IMR-90 (cell line): ENCODE measurements around the gene ASS1. TPM values are rescaled to one million over a fixed set of nuclear protein-coding genes. Genes with fewer than 3 reads are reported as not detected.

Experiments
- ATAC-seq: fragments of 200-7000 bp; cut with Tn5 transposase; 2 replicates; pipeline ENCODE4 v1.9.1; 2020; ENCODE audit warnings: low read depth, mild to moderate bottlenecking, moderate library complexity
- BruUV-seq: library from RNA; stranded (reverse); fragments of 400-500 nt; replicated peaks from 2 replicates; lab custom pipeline; 2021; lab: Mats Ljungman, UMichigan
- CTCF ChIA-PET: fragments of 300-600 bp; formaldehyde crosslinking; extraction: SDS; loops from one replicate; lab custom pipeline; 2021; ENCODE audit warnings: antibody characterized with exemption; lab: Yijun Ruan, JAX
- POLR2A ChIA-PET: fragments of 300-600 bp; sonication (Branson Sonifier 250); formaldehyde crosslinking; loops from one replicate; lab custom pipeline; 2022; ENCODE audit warnings: antibody characterized with exemption; ENCODE audit not compliant: unreplicated experiment; lab: Charles Lee
- DNase-seq: peaks from one replicate; pipeline ENCODE4 v3.0.0; 2013
- H2AFZ ChIP-seq: replicated peaks from 2 replicates; pipeline ENCODE3; 2013; ENCODE audit warnings: low read length, mild to moderate bottlenecking; ENCODE audit not compliant: poor library complexity
- H2AK5ac ChIP-seq: 2 replicates; pipeline ENCODE4 v1.6.1; 2013; ENCODE audit warnings: low read depth, low read length, inconsistent platforms
- H2AK9ac ChIP-seq: replicated peaks from 2 replicates; pipeline ENCODE3; 2013; ENCODE audit warnings: mild to moderate bottlenecking, low read depth, low read length, moderate library complexity; ENCODE audit not compliant: poor library complexity
- H2BK120ac ChIP-seq: 2 replicates; pipeline ENCODE4 v1.6.1; 2013; ENCODE audit warnings: low read depth, low read length, inconsistent platforms
- H2BK15ac ChIP-seq: 3 replicates; pipeline ENCODE4 v1.6.1; 2013; ENCODE audit warnings: low read depth, low read length, inconsistent platforms
- H2BK20ac ChIP-seq: 2 replicates; pipeline ENCODE4 v1.6.1; 2013; ENCODE audit warnings: low read depth, mild to moderate bottlenecking, inconsistent platforms, low read length, moderate library complexity
- H2BK5ac ChIP-seq: 2 replicates; pipeline ENCODE4 v1.6.1; 2013; ENCODE audit warnings: mild to moderate bottlenecking, low read depth, low read length, inconsistent platforms; ENCODE audit not compliant: poor library complexity, severe bottlenecking
- H3K14ac ChIP-seq: replicated peaks from 2 replicates; pipeline ENCODE4 v1.6.1; 2013; ENCODE audit warnings: low read depth, low read length, inconsistent platforms
- H3K18ac ChIP-seq: 2 replicates; pipeline ENCODE4 v1.6.1; 2013; ENCODE audit warnings: low read depth, low read length, control low read depth
- H3K23ac ChIP-seq: 2 replicates; pipeline ENCODE4 v1.6.1; 2013; ENCODE audit warnings: low read depth, low read length, inconsistent platforms
- H3K27ac ChIP-seq: 2 replicates; pipeline ENCODE4 v1.5.1; 2013; ENCODE audit warnings: mild to moderate bottlenecking, control low read depth, low read length; ENCODE audit not compliant: insufficient read depth
- H3K27me3 ChIP-seq: 2 replicates; pipeline ENCODE4 v1.6.1; 2013; ENCODE audit warnings: low read length; ENCODE audit not compliant: control insufficient read depth, insufficient read depth
- H3K36me3 ChIP-seq: 2 replicates; pipeline ENCODE4 v1.6.1; 2013; ENCODE audit warnings: low read length, mixed read lengths; ENCODE audit not compliant: control insufficient read depth, insufficient read depth
- H3K4ac ChIP-seq: 2 replicates; pipeline ENCODE4 v1.6.1; 2013; ENCODE audit warnings: low read depth, low read length, inconsistent platforms
- H3K4me1 ChIP-seq: 2 replicates; pipeline ENCODE4 v1.6.1; 2013; ENCODE audit warnings: low read length, mixed read lengths; ENCODE audit not compliant: control insufficient read depth, insufficient read depth
- H3K4me2 ChIP-seq: 2 replicates; pipeline ENCODE4 v1.6.1; 2013; ENCODE audit warnings: low read depth, mild to moderate bottlenecking, control low read depth, low read length, moderate library complexity
- H3K4me3 ChIP-seq: 2 replicates; pipeline ENCODE4 v1.5.1; 2013; ENCODE audit warnings: low read depth, mild to moderate bottlenecking, control low read depth, low read length, moderate library complexity; ENCODE audit not compliant: insufficient read depth
- H3K56ac ChIP-seq: 2 replicates; pipeline ENCODE4 v1.6.1; 2013; ENCODE audit warnings: low read length, inconsistent platforms; ENCODE audit not compliant: insufficient read depth; ENCODE audit errors: extremely low read depth
- H3K79me1 ChIP-seq, 2 experiments: 2 replicates each; pipeline ENCODE4 v1.6.1; 2013; ENCODE audit warnings: low read length in 2 of 2, inconsistent platforms in 1 of 2, low read depth in 1 of 2
- H3K9ac ChIP-seq: 2 replicates; pipeline ENCODE4 v1.6.1; 2013; ENCODE audit warnings: low read depth, low read length, control low read depth
- H3K9me1 ChIP-seq: 2 replicates; pipeline ENCODE4 v1.6.1; 2013; ENCODE audit warnings: low read length, inconsistent platforms; ENCODE audit not compliant: insufficient read depth
- H3K9me3 ChIP-seq: 2 replicates; pipeline ENCODE4 v1.6.1; 2013; ENCODE audit warnings: low read length; ENCODE audit not compliant: control insufficient read depth, insufficient read depth
- H4K20me1 ChIP-seq: 2 replicates; pipeline ENCODE4 v1.6.1; 2013; ENCODE audit warnings: low read length, inconsistent platforms; ENCODE audit not compliant: insufficient read depth
- H4K5ac ChIP-seq: 2 replicates; pipeline ENCODE4 v1.6.1; 2013; ENCODE audit warnings: mild to moderate bottlenecking, low read depth, low read length, control low read depth
- H4K8ac ChIP-seq, 2 experiments: 2 replicates each; pipeline ENCODE4 v1.6.1; 2013; ENCODE audit warnings: low read depth in 2 of 2, low read length in 2 of 2, control low read depth in 1 of 2, inconsistent platforms in 1 of 2
- H4K91ac ChIP-seq: 2 replicates; pipeline ENCODE4 v1.6.1; 2013; ENCODE audit warnings: low read depth, low read length, inconsistent platforms; ENCODE audit not compliant: insufficient read depth
- BHLHE40 ChIP-seq: fragments of 150-350 bp; IDR thresholded peaks from 2 replicates; pipeline ENCODE4 v1.6.1; 2016; ENCODE audit warnings: mild to moderate bottlenecking, low read depth, low read length
- CTCF ChIP-seq: conservative IDR thresholded peaks from 2 replicates; pipeline ENCODE4 v1.5.1; 2012; ENCODE audit warnings: mild to moderate bottlenecking, low read depth, low read length, improper control_type of control experiment
- ELK1 ChIP-seq: fragments of 150-350 bp; IDR thresholded peaks from 2 replicates; pipeline ENCODE4 v1.6.1; 2016; ENCODE audit warnings: low read depth, mild to moderate bottlenecking, low read length, moderate library complexity, borderline replicate concordance
- FOS ChIP-seq: fragments of 150-350 bp; IDR thresholded peaks from 2 replicates; pipeline ENCODE4 v1.6.1; 2016; ENCODE audit warnings: low read depth, low read length
- MAFK ChIP-seq: IDR thresholded peaks from 2 replicates; pipeline ENCODE4 v1.6.1; 2012; ENCODE audit warnings: low read depth, low read length, improper control_type of control experiment
- MAZ ChIP-seq: IDR thresholded peaks from 2 replicates; pipeline ENCODE4 v1.6.1; 2012; ENCODE audit warnings: low read depth, mild to moderate bottlenecking, low read length, improper control_type of control experiment, moderate library complexity, borderline replicate concordance
- MXI1 ChIP-seq: IDR thresholded peaks from 2 replicates; pipeline ENCODE4 v1.6.1; 2012; ENCODE audit warnings: low read depth, mild to moderate bottlenecking, low read length, moderate library complexity, borderline replicate concordance
- NFE2L2 ChIP-seq: fragments of 150-350 bp; IDR thresholded peaks from 2 replicates; pipeline ENCODE4 v1.6.1; 2016; ENCODE audit warnings: low read depth, mild to moderate bottlenecking, low read length
- POLR2A ChIP-seq: IDR thresholded peaks from 2 replicates; pipeline ENCODE4 v1.6.1; 2012; ENCODE audit warnings: mild to moderate bottlenecking, low read depth, low read length
- RAD21 ChIP-seq: IDR thresholded peaks from 2 replicates; pipeline ENCODE4 v1.6.1; 2012; ENCODE audit warnings: low read length, improper control_type of control experiment
- RCOR1 ChIP-seq: IDR thresholded peaks from 2 replicates; pipeline ENCODE4 v1.6.1; 2012; ENCODE audit warnings: mild to moderate bottlenecking, low read length, improper control_type of control experiment; ENCODE audit not compliant: insufficient replicate concordance
- RFX5 ChIP-seq: IDR thresholded peaks from 2 replicates; pipeline ENCODE4 v1.8.0; 2012; ENCODE audit warnings: low read depth, mild to moderate bottlenecking, low read length, moderate library complexity
- SMC3 ChIP-seq: fragments of 150-350 bp; IDR thresholded peaks from 2 replicates; pipeline ENCODE4 v1.6.1; 2016; ENCODE audit warnings: low read depth, mild to moderate bottlenecking, antibody characterized with exemption, low read length, moderate library complexity
- USF2 ChIP-seq: fragments of 150-350 bp; IDR thresholded peaks from 2 replicates; pipeline ENCODE4 v1.6.1; 2017; ENCODE audit warnings: mild to moderate bottlenecking, antibody characterized with exemption, low read length, low read depth
- WGBS, 2 experiments: methylation state at CpG; one replicate each; pipeline versions ENCODE4 v1.1.5 to v1.1.7; 2013; ENCODE audit warnings: missing lambda C conversion rate in 2 of 2; ENCODE audit not compliant: insufficient read length in 1 of 2; ENCODE audit errors: extremely low coverage in 2 of 2; 5-methylcytosine and 5-hydroxymethylcytosine counted together
- dilution Hi-C: fragments of 300-500 bp; cut with HindIII; formaldehyde crosslinking; loops from one replicate; pipeline ENCODE4 v1.14.3; 2018; ENCODE audit warnings: low sequenced_read_pairs; ENCODE audit not compliant: unreplicated experiment
- in situ Hi-C: fragments of 300-500 bp; cut with MboI; formaldehyde crosslinking; loops from 3 replicates; pipeline ENCODE4 v1.14.3; 2019; ENCODE audit warnings: low sequenced_read_pairs, inconsistent platforms, mixed read lengths
- intact Hi-C: fragments of 100-400 bp; cut with micrococcal nuclease; formaldehyde crosslinking; loops from 2 replicates; pipeline ENCODE4 v1.10.0; 2022
- polyA plus RNA-seq, 3 experiments: library from polyadenylated mRNA; depleted of rRNA; stranded (reverse); fragments of >200 nt; gene quantifications; 2 replicates each; pipeline ENCODE4 v1.2.3, GENCODE V29; 2012; ENCODE audit warnings: low replicate concordance in 1 of 3
- total RNA-seq: library from RNA; depleted of rRNA; stranded (reverse); fragments of >200 nt; gene quantifications from 2 replicates; pipeline ENCODE4 v1.2.3, GENCODE V29; 2012

Gene ASS1
- total and polyA plus RNA-seq, 2 of the 4 experiments (the other 2 are of a cell fraction) = 39.6 to 41.9 TPM

- ATAC-seq (peak; percentile 46), DNase-seq (no peak)
- Histone ChIP-seq H2AFZ (peak overlapping the region; percentile 57), H3K4me3 (no peak overlapping the region), H4K91ac (peak overlapping the region; percentile 58; the same call in 1 of the 2 replicates), H2BK5ac (no peak overlapping the region), H2AK5ac (peak overlapping the region; percentile 64), H2BK120ac (peak overlapping the region; percentile 70), H4K20me1 (no peaks in the 10 kb centered on the region), H3K56ac (no peak overlapping the region), H3K36me3 (no peaks in the 10 kb centered on the region), H3K79me1 (no peaks in the 10 kb centered on the region), H3K4me1 (peaks cover 13% of the 10 kb centered on the region), H4K5ac (0 out of 2 replicates have a peak overlapping the region, but pooled peaks have one; percentile 6), H3K27me3 (peaks cover 9% of the 10 kb centered on the region), H3K14ac (peak overlapping the region; percentile 69; the same call in 1 of the 2 replicates), H3K27ac (peak overlapping the region; percentile 21), H2BK20ac (peak overlapping the region; percentile 26; the same call in 1 of the 2 replicates), H3K23ac (0 out of 2 replicates have a peak overlapping the region, but pooled peaks have one; percentile 3), H3K9ac (no peak overlapping the region), H3K18ac (peak overlapping the region; percentile 55; the same call in 1 of the 2 replicates), H4K8ac (peak overlapping the region; percentile 3 to 20; a peak in 2 of 4 replicates), H3K9me3 (no peaks in the 10 kb centered on the region), H2AK9ac (no peak overlapping the region), H3K4ac (peak overlapping the region; percentile 69), H3K9me1 (no peaks in the 10 kb centered on the region), H3K4me2 (0 out of 2 replicates have a peak overlapping the region, but pooled peaks have one; percentile 1), H2BK15ac (0 out of 3 replicates have a peak overlapping the region, but pooled peaks have one; percentile 48)
- POLR2A ChIA-PET = no interaction called here
- WGBS, 2 experiments = 66% methylated on average over 8 of the region's 17 CpGs; no CpG with 5 or more reads in 1 of the 2 experiments
- no TSS peak for BruUV-seq
- in situ Hi-C loops (no loop called here), dilution Hi-C loops (no loop called here), intact Hi-C loops (no loop called here)
- CTCF ChIA-PET = interaction anchor here (1.0 kb wide), 1 partner anchor 10 kb away, joined by 3 read pairs; no protein-coding TSS in a partner anchor
- no peak for TF ChIP-seq FOS
- TF ChIP-seq SMC3 = no peak
- TF ChIP-seq POLR2A = no peak
- no peak for TF ChIP-seq MAFK
- no peak for TF ChIP-seq MXI1
- TF ChIP-seq BHLHE40 = no peak
- no peak for TF ChIP-seq CTCF
- TF ChIP-seq RCOR1 = no peak
- TF ChIP-seq RFX5 = no peak
- TF ChIP-seq NFE2L2 = no peak
- TF ChIP-seq MAZ = no peak
- no peak for TF ChIP-seq USF2
- TF ChIP-seq ELK1 = no peak
- TF ChIP-seq RAD21 = no peak
These were observed 23.5 kb upstream of the ASS1 start for GRCh38 chr9:130421154-130421801.
